Bronchial epithelial cell (primary cell): ENCODE data around the gene PTMS. TPM values are rescaled to one million over a fixed set of nuclear protein-coding genes. Genes with fewer than 3 reads are reported as not detected.

ENCODE experiments used
- DNase-seq: peaks from one replicate; pipeline ENCODE4 v3.0.0-alpha.2; 2010; ENCODE audit warnings: low read depth
- FAIRE-seq: peaks from 2 replicates; lab custom pipeline; 2011; peaks lifted over from hg19 to GRCh38; lab: Jason Lieb, UNC
- H3K27me3 ChIP-seq: 2 replicates; pipeline ENCODE4 v1.5.1; 2011; ENCODE audit warnings: low read length; ENCODE audit not compliant: control insufficient read depth, insufficient read depth
- H3K36me3 ChIP-seq: 2 replicates; pipeline ENCODE4 v1.5.1; 2011; ENCODE audit warnings: low read length; ENCODE audit not compliant: control insufficient read depth, insufficient read depth
- H3K4me3 ChIP-seq: 2 replicates; pipeline ENCODE4 v1.5.1; 2011; ENCODE audit warnings: mild to moderate bottlenecking, low read depth, low read length, control low read depth
- CTCF ChIP-seq: IDR thresholded peaks from 2 replicates; pipeline ENCODE4 v1.5.1; 2011; ENCODE audit warnings: mild to moderate bottlenecking, moderate library complexity, low read length, control low read depth, inconsistent platforms; ENCODE audit not compliant: insufficient read depth, severe bottlenecking
- total RNA-seq: library from RNA; depleted of rRNA; stranded (reverse); fragments of >200 nt; gene quantifications from 2 replicates; pipeline ENCODE4 v1.2.1, GENCODE V29; 2014

The PTMS gene
- total RNA-seq, 1 donor from 2014 or later, result 17.6 TPM

DNA sequence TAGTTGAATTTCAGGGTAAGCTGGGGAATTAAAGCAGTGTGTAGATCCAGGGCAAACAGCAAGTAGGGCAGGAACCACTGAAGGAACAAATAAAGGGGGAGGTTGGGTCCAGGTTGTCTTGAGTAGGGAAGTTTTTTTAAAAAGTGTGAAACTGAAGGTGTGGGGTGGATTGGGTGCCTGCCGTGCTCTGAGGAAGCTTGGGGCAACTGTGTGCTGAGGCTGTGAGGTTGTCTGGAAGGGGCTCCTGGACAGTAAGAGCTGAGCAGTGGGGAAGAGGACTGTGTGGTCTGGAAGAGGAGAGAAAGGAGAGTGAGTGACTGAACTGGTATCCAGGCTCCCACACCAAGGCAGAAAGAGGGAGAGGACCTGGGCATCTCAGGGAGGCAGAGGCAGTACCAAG is 44.6 kb downstream of the PTMS start:
- TF ChIP-seq CTCF, result no peak
- no peaks in the 10 kb centered on the region for H3K27me3 ChIP-seq
- H3K4me3 ChIP-seq, result no peak overlapping the region
- DNase-seq (no peak), FAIRE-seq (no peak)
- H3K36me3 ChIP-seq, result no peaks in the 10 kb centered on the region

GRCh38 chr12:6813363-6813762 is 47.2 kb downstream of the PTMS start:
- FAIRE-seq, result no peak
- Histone ChIP-seq H3K4me3 (no peak overlapping the region), H3K36me3 (no peaks in the 10 kb centered on the region), H3K27me3 (no peaks in the 10 kb centered on the region)
- DNase-seq, result no peak
- TF ChIP-seq CTCF, result no peak

GRCh38 chr12:6816598-6816997 is 50.4 kb downstream of the PTMS start:
- TF ChIP-seq CTCF, result no peak
- no peak overlapping the region for H3K4me3 ChIP-seq
- FAIRE-seq, result peak; percentile 36
- DNase-seq, result no peak
- peaks cover 6% of the 10 kb centered on the region for H3K27me3 ChIP-seq
- no peaks in the 10 kb centered on the region for H3K36me3 ChIP-seq

- Histone ChIP-seq H3K27me3 (peaks cover 11% of the 10 kb centered on the region), H3K4me3 (no peak overlapping the region), H3K36me3 (no peaks in the 10 kb centered on the region)
- FAIRE-seq, result no peak
- TF ChIP-seq CTCF, result no peak
- DNase-seq, result no peak
Observed at GRCh38 chr12:6817098-6817497, 50.9 kb downstream of the PTMS start.

DNA sequence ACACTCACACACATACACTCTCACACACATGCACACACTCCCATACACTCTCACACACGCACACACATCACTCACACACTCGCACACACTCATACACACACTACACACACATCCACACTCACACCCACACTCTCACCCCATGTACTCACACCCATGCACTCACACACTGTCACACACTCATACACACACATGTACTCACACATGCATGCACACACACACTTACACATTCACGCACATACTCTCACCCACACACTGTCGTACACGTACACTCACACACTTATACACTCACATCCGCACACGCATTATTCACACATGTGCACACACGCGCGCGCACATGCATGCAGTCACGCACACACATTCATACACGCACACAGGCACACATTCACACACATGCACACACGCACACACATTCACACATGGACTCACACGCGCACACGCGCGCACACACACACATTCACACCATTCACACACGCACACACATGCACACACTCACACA is 51.5 kb downstream of the PTMS start:
- no peak for DNase-seq
- Histone ChIP-seq H3K36me3 (no peaks in the 10 kb centered on the region), H3K4me3 (no peak overlapping the region), H3K27me3 (peaks cover 16% of the 10 kb centered on the region)
- TF ChIP-seq CTCF, result no peak
- FAIRE-seq, result peak; percentile 96

- Histone ChIP-seq H3K27me3 (peaks cover 21% of the 10 kb centered on the region), H3K4me3 (no peak overlapping the region), H3K36me3 (no peaks in the 10 kb centered on the region)
- no peak for TF ChIP-seq CTCF
- DNase-seq (no peak), FAIRE-seq (no peak)
Observed at GRCh38 chr12:6818222-6818621, 52.1 kb downstream of the PTMS start.
